ENCODE measurements around the gene TRIM25.

Gene TRIM25

GRCh38 chr17:56926704-56927103 is 12.9 kb upstream of the TRIM25 start:
- no peak for DNase-seq (ENCODE audit: low read depth)

GRCh38 chr17:56926270-56926669 is 12.4 kb upstream of the TRIM25 start:
- DNase-seq (ENCODE audit: low read depth) = no peak

DNA sequence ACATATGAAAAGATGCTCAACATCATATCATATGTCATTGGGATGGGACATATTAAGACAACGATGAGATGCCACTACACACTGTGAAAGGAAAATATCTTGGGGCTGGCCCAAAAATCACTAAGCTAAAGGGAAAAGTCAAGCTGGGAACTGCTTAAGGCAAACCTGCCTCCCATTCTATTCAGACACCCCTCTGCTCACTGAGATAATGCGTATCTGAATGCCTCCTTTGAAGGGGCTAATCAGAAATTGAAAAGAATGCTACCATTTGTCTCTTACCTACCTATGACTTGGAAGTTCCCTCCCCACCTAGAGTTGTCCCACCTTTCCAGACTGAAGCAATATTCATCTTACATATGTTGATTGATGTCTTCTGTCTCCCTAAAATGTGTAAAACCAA is 11.2 kb upstream of the TRIM25 start:
- no peak for DNase-seq (ENCODE audit: low read depth)

- no peak for DNase-seq (ENCODE audit: low read depth)
Measured at GRCh38 chr17:56919717-56920116, 5.9 kb upstream of the TRIM25 start.

DNA sequence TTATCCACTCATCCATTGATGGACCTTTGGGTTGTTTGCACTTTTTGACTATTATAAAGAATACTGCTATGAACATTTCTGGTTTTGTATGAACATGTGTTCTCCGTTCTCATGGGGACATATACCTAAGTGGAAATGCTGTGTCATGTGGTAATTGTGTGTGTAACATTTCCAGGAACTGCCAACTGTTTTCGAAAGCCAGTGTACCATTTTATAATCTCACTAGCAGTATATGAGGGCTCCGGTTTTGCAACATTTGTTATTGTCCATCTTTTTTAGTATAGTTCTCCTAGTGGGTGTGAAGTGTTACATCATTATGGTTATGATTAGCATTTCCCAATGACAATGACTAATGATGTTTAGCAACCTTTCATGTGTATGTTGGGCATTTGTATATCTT is 5.1 kb upstream of the TRIM25 start:
- DNase-seq (ENCODE audit: low read depth) = no peak

- DNase-seq (ENCODE audit: low read depth) = no peak
Measured at GRCh38 chr17:56917559-56918296, 3.9 kb upstream of the TRIM25 start.

- DNase-seq (ENCODE audit: low read depth) = no peak
Measured at GRCh38 chr17:56914581-56915273, 878 bp upstream of the TRIM25 start.

DNA sequence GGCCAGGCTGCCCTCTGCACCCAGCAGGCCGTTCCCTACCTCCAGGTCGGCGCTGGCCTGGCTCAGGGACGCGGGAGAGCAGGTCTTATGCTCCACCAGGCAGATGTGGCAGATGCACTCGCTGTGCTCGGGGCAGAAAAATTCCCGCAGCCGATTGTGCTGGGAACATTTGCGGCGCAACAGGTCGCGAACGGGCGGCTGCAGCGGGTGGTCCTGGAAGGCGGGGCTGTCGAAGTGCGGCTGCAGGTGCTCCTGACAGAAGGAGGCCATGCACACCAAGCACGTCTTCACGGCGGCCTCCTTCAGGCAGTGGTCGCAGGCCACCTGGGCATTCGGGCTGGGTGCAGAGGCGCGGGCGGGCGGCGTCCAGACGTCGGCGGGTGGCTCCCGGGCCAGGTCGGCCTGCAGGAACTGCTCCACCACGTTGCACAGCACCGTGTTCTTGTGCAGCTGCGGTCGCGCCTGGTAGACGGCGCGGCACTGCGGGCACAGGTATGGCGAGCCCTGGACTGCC is 439 bp downstream of the TRIM25 start:
- no peak for DNase-seq (ENCODE audit: low read depth)

- DNase-seq (ENCODE audit: low read depth) = no peak
Measured at GRCh38 chr17:56913000-56913311, 893 bp downstream of the TRIM25 start.

DNA sequence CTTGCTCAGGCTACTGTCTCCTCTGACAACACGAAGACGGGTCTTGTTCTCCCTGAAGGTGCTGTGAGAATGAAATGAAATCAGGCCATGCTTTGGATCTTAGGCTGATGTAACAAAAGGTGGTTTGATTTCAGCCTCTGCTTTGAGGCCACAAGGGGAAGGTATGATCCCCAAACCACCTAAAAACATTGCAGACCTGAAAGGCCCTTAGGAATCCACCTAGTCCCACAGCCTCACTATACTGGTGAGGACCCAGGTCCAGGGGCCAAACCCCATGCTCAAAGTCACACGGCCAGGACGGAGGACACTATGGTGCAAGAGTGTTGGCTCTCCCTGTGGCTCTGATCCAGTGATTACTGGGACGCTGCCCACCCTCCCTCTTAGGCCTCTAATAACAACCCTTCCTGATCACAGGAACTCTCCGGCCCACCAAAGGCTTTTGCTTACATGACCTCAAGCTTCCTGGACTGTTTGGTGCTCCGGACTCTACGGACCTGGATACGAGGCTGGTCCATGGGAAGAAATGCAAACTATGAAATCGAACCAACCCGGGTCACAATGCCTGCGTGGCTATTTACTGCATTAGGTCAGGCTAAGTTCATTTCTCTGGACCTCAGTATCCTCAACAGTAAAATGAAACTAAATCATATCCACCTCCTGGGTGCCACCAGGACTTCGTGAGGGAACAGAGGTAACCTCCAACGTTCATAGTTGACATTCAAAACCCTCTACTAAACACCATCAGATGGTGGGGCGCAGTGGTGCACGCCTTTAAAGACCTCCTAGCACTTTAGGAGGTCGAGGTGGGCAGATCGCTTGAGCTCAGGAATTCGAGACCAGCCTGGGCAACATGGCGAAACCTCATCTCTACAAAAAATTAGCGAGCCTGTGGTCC is 1.5 kb downstream of the TRIM25 start:
- no peak for DNase-seq (ENCODE audit: low read depth)

- no peak for DNase-seq (ENCODE audit: low read depth)
Measured at GRCh38 chr17:56910509-56911235, 3.2 kb downstream of the TRIM25 start.

DNA sequence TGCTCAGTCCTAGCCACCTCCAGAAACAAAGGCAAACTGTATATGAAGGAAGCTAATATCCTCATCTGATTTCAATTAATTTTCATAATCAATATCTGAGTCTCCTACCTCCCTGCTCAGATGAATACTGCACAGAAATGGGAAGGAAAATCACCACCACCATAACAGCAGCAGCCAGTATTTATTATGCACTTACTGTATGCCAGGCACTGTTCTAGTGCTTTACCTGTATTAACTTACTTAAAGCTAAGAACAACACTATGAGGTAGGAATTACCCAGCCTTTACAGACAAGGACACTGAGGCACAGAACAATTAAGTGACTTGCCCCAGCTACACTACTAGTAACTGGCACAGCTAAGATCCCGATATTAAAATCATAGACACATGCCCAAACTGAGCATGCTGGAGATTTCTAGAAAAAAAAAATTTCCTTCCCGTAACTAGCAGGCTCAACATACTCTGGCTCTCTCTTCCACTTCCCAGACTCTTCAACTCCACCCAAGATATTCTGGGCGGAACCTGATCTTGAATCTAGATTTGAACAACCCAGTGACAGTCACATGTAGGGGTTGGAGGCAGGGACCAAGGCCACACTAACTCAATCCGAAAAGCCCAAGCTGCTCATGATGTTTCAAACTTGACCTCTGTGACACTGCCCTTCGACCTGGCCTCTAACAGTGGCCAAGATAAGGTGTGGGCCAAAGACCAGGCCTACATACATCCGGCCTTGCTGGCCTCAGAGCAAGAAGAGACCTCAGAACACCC is 3.9 kb downstream of the TRIM25 start:
- no peak for DNase-seq (ENCODE audit: low read depth)

- no peak for DNase-seq (ENCODE audit: low read depth)
Measured at GRCh38 chr17:56908001-56908542, 5.8 kb downstream of the TRIM25 start.

- DNase-seq (ENCODE audit: low read depth) = no peak
Measured at GRCh38 chr17:56903560-56903959, 10.3 kb downstream of the TRIM25 start.

DNA sequence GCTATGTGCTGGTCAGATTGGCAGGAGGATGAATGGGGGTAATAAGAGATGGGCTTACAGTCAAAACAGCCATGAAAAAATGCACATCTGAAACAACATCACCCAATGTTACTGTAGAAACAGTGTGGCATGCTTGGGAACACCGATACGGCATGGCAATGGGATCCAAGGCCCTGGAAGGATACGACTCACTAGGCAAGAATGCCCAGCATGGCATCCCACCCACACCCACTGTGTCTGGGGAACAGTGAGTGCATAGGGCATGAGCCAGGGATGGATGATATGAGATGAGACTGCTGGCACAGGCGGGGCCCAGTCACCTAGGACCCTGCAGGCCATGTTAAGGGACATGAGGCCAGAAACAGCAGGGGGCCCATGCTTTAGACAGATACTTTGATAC is 11.5 kb downstream of the TRIM25 start:
- peak; percentile 16 for DNase-seq (ENCODE audit: low read depth)

DNA sequence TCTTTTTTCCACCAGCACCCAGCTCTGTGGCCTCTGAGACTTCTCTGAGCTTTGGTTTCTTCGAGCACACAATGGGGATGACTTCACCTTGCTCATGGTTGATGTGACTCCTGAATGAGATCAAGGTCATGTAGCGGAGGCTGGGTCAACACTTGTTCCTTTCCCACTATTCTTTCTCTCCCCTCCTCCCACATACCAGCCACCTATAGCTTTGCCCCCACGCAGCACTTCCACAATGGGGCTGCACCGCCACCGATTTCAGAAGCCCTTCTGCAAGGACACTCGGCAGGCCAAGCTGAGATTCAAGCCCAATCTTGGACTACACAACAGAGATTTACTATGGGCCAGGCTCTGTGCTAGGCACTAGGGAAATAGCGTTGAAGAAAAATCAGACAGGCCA is 14.4 kb downstream of the TRIM25 start:
- no peak for DNase-seq (ENCODE audit: low read depth)

- DNase-seq (ENCODE audit: low read depth) = no peak
Measured at GRCh38 chr17:56898874-56899273, 15.0 kb downstream of the TRIM25 start.

- DNase-seq (ENCODE audit: low read depth) = no peak
Measured at GRCh38 chr17:56897646-56898424, 16.0 kb downstream of the TRIM25 start.

- DNase-seq (ENCODE audit: low read depth) = no peak
Measured at GRCh38 chr17:56896968-56897359, 16.9 kb downstream of the TRIM25 start.
